HepG2 (cell line): ENCODE measurements around the gene CCM2L. TPM values are rescaled to one million over a fixed set of nuclear protein-coding genes. Genes with fewer than 3 reads are reported as not detected.

Experiments used
- AKAP8 ChIP-seq: sonication (generic); formaldehyde crosslinking; IDR thresholded peaks from 2 replicates; pipeline ENCODE4 v1.5.1; 2020; ENCODE audit warnings: mild to moderate bottlenecking, missing genetic modification reagents
- KAT8 ChIP-seq: IDR thresholded peaks from 2 replicates; pipeline ENCODE4 v1.6.1; 2016; ENCODE audit warnings: missing genetic modification reagents, missing compliant biosample characterization
- LCORL ChIP-seq, 2 experiments: fragments of 450-650 bp in 1 of 2; sonication (generic) in 1 of 2; formaldehyde crosslinking in 1 of 2; IDR thresholded peaks; 2 replicates each; pipeline versions ENCODE4 v1.5.0 to v1.6.1; 2017 to 2020; ENCODE audit warnings: antibody characterized with exemption in 1 of 2, missing genetic modification reagents in 1 of 2
- NR2F1 ChIP-seq, 2 experiments: fragments of 450-650 bp in 1 of 2; formaldehyde crosslinking in 1 of 2; IDR thresholded peaks; 2 replicates each; pipeline versions ENCODE4 v1.5.0 to v1.6.1; 2016 to 2020; ENCODE audit warnings: mild to moderate bottlenecking in 1 of 2, missing compliant biosample characterization in 1 of 2, missing genetic modification reagents in 1 of 2, moderate library complexity in 1 of 2
- SKIL ChIP-seq: sonication (generic); formaldehyde crosslinking; IDR thresholded peaks from 2 replicates; pipeline ENCODE4 v1.8.0; 2022; ENCODE audit warnings: missing genetic modification reagents, mild to moderate bottlenecking, moderate library complexity, borderline replicate concordance
- SRSF9 ChIP-seq: fragments of 200-400 bp; formaldehyde crosslinking; IDR thresholded peaks from 2 replicates; pipeline ENCODE4 v1.6.1; 2018; ENCODE audit warnings: borderline replicate concordance, mild to moderate bottlenecking, low read depth, low read length; ENCODE audit not compliant: insufficient read depth, poor library complexity, severe bottlenecking
- ZMYM2 ChIP-seq: sonication (generic); formaldehyde crosslinking; IDR thresholded peaks from 2 replicates; pipeline ENCODE4 v1.8.0; 2022; ENCODE audit warnings: mild to moderate bottlenecking, missing genetic modification reagents
- ZNF33B ChIP-seq: sonication (generic); formaldehyde crosslinking; IDR thresholded peaks from 2 replicates; pipeline ENCODE4 v1.5.1; 2020; ENCODE audit warnings: mild to moderate bottlenecking, missing genetic modification reagents
- ZNF549 ChIP-seq: sonication (generic); formaldehyde crosslinking; IDR thresholded peaks from 2 replicates; pipeline ENCODE4 v1.5.0; 2020; ENCODE audit warnings: missing genetic modification reagents
- ZNF615 ChIP-seq: sonication (generic); formaldehyde crosslinking; IDR thresholded peaks from 2 replicates; pipeline ENCODE4 v1.5.0; 2020; ENCODE audit warnings: mild to moderate bottlenecking, missing genetic modification reagents, borderline replicate concordance
- ZNF768 ChIP-seq: sonication (generic); formaldehyde crosslinking; IDR thresholded peaks from 2 replicates; pipeline ENCODE4 v1.4.0; 2020; ENCODE audit warnings: missing genetic modification reagents
- polyA plus RNA-seq, 8 experiments: library from polyadenylated mRNA; depleted of rRNA in 3 of 8; stranded (reverse) in 7 of 8; unstranded in 1 of 8; fragments of >200 nt; fragmentation: Illumina TruSeq in 4 of 8; extraction: Trizol in 4 of 8; gene quantifications; 2 replicates each; pipeline versions ENCODE4 v1.2.1 to v1.2.3, GENCODE V29; 2011 to 2016; ENCODE audit warnings: low read depth in 4 of 8, missing spikeins in 1 of 8, mixed read lengths in 1 of 8; ENCODE audit not compliant: insufficient read depth in 1 of 8
- total RNA-seq, 5 experiments: library from RNA; depleted of rRNA; stranded (reverse); fragments of >200 nt; fragmentation: Illumina TruSeq; extraction: Trizol; gene quantifications; 2 replicates each; pipeline ENCODE4 v1.2.3, GENCODE V29; 2016; ENCODE audit warnings: low read depth in 1 of 5
- TF ChIP-seq, protein P1 (sequence below): sonication (generic); formaldehyde crosslinking; IDR thresholded peaks from 2 replicates; pipeline ENCODE4 v1.4.0; 2020; ENCODE audit warnings: low read depth, missing genetic modification reagents
- TF ChIP-seq, protein P2 (sequence below): sonication (generic); formaldehyde crosslinking; IDR thresholded peaks from 2 replicates; pipeline ENCODE4 v1.4.0; 2020; ENCODE audit warnings: missing genetic modification reagents
- TF ChIP-seq, protein P3 (sequence below): sonication (generic); formaldehyde crosslinking; IDR thresholded peaks from 2 replicates; pipeline ENCODE4 v1.5.1; 2020; ENCODE audit warnings: mild to moderate bottlenecking, missing genetic modification reagents

The CCM2L gene
- total and polyA plus RNA-seq, 2 of the 13 experiments (the other 11 are each of a cell fraction or from before 2014, with no cell fraction given), result 0.15 TPM; not detected in 1

DNA sequence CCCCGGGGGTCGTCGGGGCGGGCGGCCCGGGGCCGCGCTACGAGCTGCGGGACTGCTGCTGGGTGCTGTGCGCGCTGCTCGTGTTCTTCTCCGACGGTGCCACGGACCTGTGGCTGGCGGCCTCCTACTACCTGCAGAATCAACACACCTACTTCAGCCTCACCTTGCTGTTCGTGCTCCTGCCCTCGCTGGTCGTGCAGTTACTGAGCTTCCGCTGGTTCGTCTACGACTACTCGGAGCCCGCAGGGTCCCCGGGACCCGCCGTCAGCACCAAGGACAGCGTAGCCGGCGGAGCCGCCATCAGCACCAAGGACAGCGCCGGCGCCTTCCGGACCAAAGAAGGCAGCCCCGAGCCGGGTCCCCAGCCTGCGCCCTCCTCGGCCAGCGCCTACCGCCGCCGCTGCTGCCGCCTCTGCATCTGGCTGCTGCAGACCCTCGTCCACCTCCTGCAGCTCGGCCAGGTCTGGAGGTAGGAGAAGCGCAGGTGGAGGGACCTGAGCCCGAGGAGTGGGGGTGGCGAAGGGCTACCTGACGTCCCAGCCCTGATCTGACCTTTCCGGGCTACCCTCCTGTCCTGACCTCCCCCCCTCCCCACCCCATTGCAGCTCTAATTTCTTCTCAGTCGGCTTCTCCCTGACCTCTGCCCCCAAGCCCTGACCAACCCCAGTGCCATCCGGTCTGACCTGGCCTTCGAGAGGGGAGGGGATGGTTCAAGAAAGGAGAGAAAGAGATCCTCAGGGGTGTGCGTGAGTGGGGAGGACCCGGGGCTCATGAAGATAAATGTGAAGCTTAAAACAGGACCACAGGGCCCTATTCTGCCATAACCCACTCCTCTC is 41.7 kb upstream of the CCM2L start (continued):
- TF ChIP-seq, protein P1, sequence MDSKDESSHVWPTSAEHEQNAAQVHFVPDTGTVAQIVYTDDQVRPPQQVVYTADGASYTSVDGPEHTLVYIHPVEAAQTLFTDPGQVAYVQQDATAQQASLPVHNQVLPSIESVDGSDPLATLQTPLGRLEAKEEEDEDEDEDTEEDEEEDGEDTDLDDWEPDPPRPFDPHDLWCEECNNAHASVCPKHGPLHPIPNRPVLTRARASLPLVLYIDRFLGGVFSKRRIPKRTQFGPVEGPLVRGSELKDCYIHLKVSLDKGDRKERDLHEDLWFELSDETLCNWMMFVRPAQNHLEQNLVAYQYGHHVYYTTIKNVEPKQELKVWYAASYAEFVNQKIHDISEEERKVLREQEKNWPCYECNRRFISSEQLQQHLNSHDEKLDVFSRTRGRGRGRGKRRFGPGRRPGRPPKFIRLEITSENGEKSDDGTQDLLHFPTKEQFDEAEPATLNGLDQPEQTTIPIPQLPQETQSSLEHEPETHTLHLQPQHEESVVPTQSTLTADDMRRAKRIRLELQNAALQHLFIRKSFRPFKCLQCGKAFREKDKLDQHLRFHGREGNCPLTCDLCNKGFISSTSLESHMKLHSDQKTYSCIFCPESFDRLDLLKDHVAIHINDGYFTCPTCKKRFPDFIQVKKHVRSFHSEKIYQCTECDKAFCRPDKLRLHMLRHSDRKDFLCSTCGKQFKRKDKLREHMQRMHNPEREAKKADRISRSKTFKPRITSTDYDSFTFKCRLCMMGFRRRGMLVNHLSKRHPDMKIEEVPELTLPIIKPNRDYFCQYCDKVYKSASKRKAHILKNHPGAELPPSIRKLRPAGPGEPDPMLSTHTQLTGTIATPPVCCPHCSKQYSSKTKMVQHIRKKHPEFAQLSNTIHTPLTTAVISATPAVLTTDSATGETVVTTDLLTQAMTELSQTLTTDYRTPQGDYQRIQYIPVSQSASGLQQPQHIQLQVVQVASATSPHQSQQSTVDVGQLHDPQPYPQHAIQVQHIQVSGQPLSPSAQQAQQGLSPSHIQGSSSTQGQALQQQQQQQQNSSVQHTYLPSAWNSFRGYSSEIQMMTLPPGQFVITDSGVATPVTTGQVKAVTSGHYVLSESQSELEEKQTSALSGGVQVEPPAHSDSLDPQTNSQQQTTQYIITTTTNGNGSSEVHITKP, result peak; percentile 98
- peak; percentile 100 for TF ChIP-seq ZNF33B (CRISPR knock-in tag)
- TF ChIP-seq AKAP8, result peak; percentile 100
- TF ChIP-seq SRSF9, result no peak
- TF ChIP-seq, protein P2, sequence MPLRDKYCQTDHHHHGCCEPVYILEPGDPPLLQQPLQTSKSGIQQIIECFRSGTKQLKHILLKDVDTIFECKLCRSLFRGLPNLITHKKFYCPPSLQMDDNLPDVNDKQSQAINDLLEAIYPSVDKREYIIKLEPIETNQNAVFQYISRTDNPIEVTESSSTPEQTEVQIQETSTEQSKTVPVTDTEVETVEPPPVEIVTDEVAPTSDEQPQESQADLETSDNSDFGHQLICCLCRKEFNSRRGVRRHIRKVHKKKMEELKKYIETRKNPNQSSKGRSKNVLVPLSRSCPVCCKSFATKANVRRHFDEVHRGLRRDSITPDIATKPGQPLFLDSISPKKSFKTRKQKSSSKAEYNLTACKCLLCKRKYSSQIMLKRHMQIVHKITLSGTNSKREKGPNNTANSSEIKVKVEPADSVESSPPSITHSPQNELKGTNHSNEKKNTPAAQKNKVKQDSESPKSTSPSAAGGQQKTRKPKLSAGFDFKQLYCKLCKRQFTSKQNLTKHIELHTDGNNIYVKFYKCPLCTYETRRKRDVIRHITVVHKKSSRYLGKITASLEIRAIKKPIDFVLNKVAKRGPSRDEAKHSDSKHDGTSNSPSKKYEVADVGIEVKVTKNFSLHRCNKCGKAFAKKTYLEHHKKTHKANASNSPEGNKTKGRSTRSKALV, result peak; percentile 100
- peak; percentile 100 for TF ChIP-seq KAT8 (CRISPR knock-in tag)
- TF ChIP-seq LCORL (IDR thresholded peaks at IDR 0.05), result no peak
- peak; percentile 100 for TF ChIP-seq LCORL (CRISPR knock-in tag; IDR thresholded peaks at IDR 0.05)
- peak; percentile 100 for TF ChIP-seq SKIL (CRISPR knock-in tag)
- TF ChIP-seq ZNF768, result peak; percentile 99
- TF ChIP-seq NR2F1 (CRISPR knock-in tag; IDR thresholded peaks at IDR 0.05), result peak; percentile 44 to 99; a peak in 3 of 4 replicates
- TF ChIP-seq ZNF549 (CRISPR knock-in tag), result peak; percentile 100
- peak; percentile 97 for TF ChIP-seq ZMYM2 (CRISPR knock-in tag)
- peak; percentile 100 for TF ChIP-seq ZNF615 (CRISPR knock-in tag)
- TF ChIP-seq, protein P3, sequence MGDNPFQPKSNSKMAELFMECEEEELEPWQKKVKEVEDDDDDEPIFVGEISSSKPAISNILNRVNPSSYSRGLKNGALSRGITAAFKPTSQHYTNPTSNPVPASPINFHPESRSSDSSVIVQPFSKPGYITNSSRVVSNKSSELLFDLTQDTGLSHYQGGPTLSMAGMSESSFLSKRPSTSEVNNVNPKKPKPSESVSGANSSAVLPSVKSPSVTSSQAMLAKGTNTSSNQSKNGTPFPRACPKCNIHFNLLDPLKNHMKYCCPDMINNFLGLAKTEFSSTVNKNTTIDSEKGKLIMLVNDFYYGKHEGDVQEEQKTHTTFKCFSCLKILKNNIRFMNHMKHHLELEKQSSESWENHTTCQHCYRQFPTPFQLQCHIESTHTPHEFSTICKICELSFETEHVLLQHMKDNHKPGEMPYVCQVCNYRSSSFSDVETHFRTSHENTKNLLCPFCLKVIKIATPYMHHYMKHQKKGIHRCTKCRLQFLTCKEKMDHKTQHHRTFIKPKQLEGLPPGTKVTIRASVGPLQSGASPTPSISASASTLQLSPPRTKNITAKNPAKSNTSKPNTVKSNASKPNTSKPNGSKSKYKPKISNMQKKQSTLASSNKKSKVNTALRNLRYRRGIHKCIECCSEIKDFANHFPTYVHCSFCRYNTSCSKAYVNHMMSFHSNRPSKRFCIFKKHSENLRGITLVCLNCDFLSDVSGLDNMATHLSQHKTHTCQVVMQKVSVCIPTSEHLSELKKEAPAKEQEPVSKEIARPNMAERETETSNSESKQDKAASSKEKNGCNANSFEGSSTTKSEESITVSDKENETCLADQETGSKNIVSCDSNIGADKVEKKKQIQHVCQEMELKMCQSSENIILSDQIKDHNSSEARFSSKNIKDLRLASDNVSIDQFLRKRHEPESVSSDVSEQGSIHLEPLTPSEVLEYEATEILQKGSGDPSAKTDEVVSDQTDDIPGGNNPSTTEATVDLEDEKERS (CRISPR knock-in tag), result peak; percentile 100
